ENCODE results near the gene NPEPL1. TPM values are rescaled to one million over a fixed set of nuclear protein-coding genes. Genes with fewer than 3 reads are reported as not detected.

Gene NPEPL1
- total RNA-seq, 1 experiment from 2014 or later: 18.1 TPM

- DNase-seq: no peak
- Mint-ChIP-seq H3K9me3 (ENCODE audit: low read depth, unreplicated experiment) (no peaks in the 10 kb centered on the region), H3K4me3 (ENCODE audit: low read depth, unreplicated experiment) (no peak overlapping the region), H3K4me1 (ENCODE audit: low read depth, unreplicated experiment) (no peaks in the 10 kb centered on the region), H3K27ac (ENCODE audit: unreplicated experiment) (no peak overlapping the region), H3K27me3 (ENCODE audit: unreplicated experiment) (no peaks in the 10 kb centered on the region), H3K36me3 (ENCODE audit: insufficient read depth, unreplicated experiment) (peaks cover 8% of the 10 kb centered on the region)
- CTCF ChIA-PET: interaction anchor here (1.2 kb wide), 1 partner anchor 25 kb away, joined by 3 read pairs; no protein-coding TSS in a partner anchor
- TF ChIP-seq CTCF (IDR thresholded peaks at IDR 0.05; ENCODE audit: unreplicated experiment): no peak
- no TSS peak for BruUV-seq (replicated peaks)
- intact Hi-C loops (cut with micrococcal nuclease; ENCODE audit: unreplicated experiment): no loop called here
Measured at GRCh38 chr20:58697867-58698703, 5.5 kb downstream of the NPEPL1 start.

GRCh38 chr20:58698741-58699622 is 6.4 kb downstream of the NPEPL1 start:
- intact Hi-C loops (cut with micrococcal nuclease; ENCODE audit: unreplicated experiment): no loop called here
- H3K4me1 Mint-ChIP-seq (ENCODE audit: low read depth, unreplicated experiment): no peaks in the 10 kb centered on the region
- DNase-seq: no peak
- no peak for TF ChIP-seq CTCF (IDR thresholded peaks at IDR 0.05; ENCODE audit: unreplicated experiment)
- H3K27me3 Mint-ChIP-seq (ENCODE audit: unreplicated experiment): no peaks in the 10 kb centered on the region
- peaks cover 6% of the 10 kb centered on the region for H3K36me3 Mint-ChIP-seq (ENCODE audit: insufficient read depth, unreplicated experiment)
- H3K27ac Mint-ChIP-seq (ENCODE audit: unreplicated experiment): no peak overlapping the region
- BruUV-seq (replicated peaks): no TSS peak
- H3K9me3 Mint-ChIP-seq (ENCODE audit: low read depth, unreplicated experiment): no peaks in the 10 kb centered on the region
- H3K4me3 Mint-ChIP-seq (ENCODE audit: low read depth, unreplicated experiment): no peak overlapping the region
- CTCF ChIA-PET: no interaction called here

- no peak for DNase-seq
- Mint-ChIP-seq H3K36me3 (ENCODE audit: insufficient read depth, unreplicated experiment) (peaks cover 6% of the 10 kb centered on the region), H3K27me3 (ENCODE audit: unreplicated experiment) (no peaks in the 10 kb centered on the region), H3K4me3 (ENCODE audit: low read depth, unreplicated experiment) (no peak overlapping the region), H3K4me1 (ENCODE audit: low read depth, unreplicated experiment) (no peaks in the 10 kb centered on the region), H3K27ac (ENCODE audit: unreplicated experiment) (no peak overlapping the region), H3K9me3 (ENCODE audit: low read depth, unreplicated experiment) (no peaks in the 10 kb centered on the region)
- no peak for TF ChIP-seq CTCF (IDR thresholded peaks at IDR 0.05; ENCODE audit: unreplicated experiment)
- intact Hi-C loops (cut with micrococcal nuclease; ENCODE audit: unreplicated experiment): no loop called here
- no TSS peak for BruUV-seq (replicated peaks)
- CTCF ChIA-PET: no interaction called here
Measured at GRCh38 chr20:58699623-58700107, 7.1 kb downstream of the NPEPL1 start.

GRCh38 chr20:58700121-58700821 is 7.7 kb downstream of the NPEPL1 start:
- Mint-ChIP-seq H3K4me3 (ENCODE audit: low read depth, unreplicated experiment) (no peak overlapping the region), H3K4me1 (ENCODE audit: low read depth, unreplicated experiment) (no peaks in the 10 kb centered on the region), H3K36me3 (ENCODE audit: insufficient read depth, unreplicated experiment) (peaks cover 6% of the 10 kb centered on the region), H3K9me3 (ENCODE audit: low read depth, unreplicated experiment) (no peaks in the 10 kb centered on the region), H3K27me3 (ENCODE audit: unreplicated experiment) (no peaks in the 10 kb centered on the region), H3K27ac (ENCODE audit: unreplicated experiment) (no peak overlapping the region)
- intact Hi-C loops (cut with micrococcal nuclease; ENCODE audit: unreplicated experiment): no loop called here
- BruUV-seq (replicated peaks): no TSS peak
- CTCF ChIA-PET: no interaction called here
- TF ChIP-seq CTCF (IDR thresholded peaks at IDR 0.05; ENCODE audit: unreplicated experiment): no peak
- DNase-seq: no peak

Data from Calu3 (cell line).